Mucosa of descending colon (tissue), 3 donors: ENCODE measurements around the gene CALN1. TPM values are rescaled to one million over a fixed set of nuclear protein-coding genes. Genes with fewer than 3 reads are reported as not detected.

Experiments
- ATAC-seq: fragments of 200-7000 bp; cut with Tn5 transposase; one replicate; pipeline ENCODE4 v1.9.1; 2020; ENCODE audit warnings: mild to moderate bottlenecking, moderate library complexity
- DNase-seq, 3 donors: peaks; one replicate each; pipeline ENCODE4 v3.0.0-alpha.2; 2020
- H3K36me3 ChIP-seq: fragments of 200-600 bp; one replicate; pipeline ENCODE4 v1.8.0; 2021; ENCODE audit warnings: low read depth, mild to moderate bottlenecking
- H3K4me1 ChIP-seq: fragments of 200-600 bp; one replicate; pipeline ENCODE4 v1.8.0; 2021; ENCODE audit warnings: low read depth, mild to moderate bottlenecking
- H3K4me3 ChIP-seq: fragments of 200-600 bp; one replicate; pipeline ENCODE4 v1.8.0; 2021; ENCODE audit warnings: mild to moderate bottlenecking
- H3K9me3 ChIP-seq: fragments of 200-600 bp; one replicate; pipeline ENCODE4 v1.8.0; 2021; ENCODE audit warnings: mild to moderate bottlenecking
- intact Hi-C, 2 donors: fragments of 100-400 bp; cut with DNase I in 1 of 2; cut with micrococcal nuclease in 1 of 2; formaldehyde crosslinking; loops; one replicate each; pipeline versions ENCODE4 v1.11.0 to v1.11.1; 2022; cut with DNase I, micrococcal nuclease
- total RNA-seq, 3 donors: library from RNA; stranded (reverse); fragmentation: NEBNext Ultra II Directional in 2 of 3; extraction: Animal tissue kit (Norgen Biotek cat#: 25700) in 2 of 3; gene quantifications; one replicate each; pipeline versions ENCODE4 v1.2.1 to v1.2.4, GENCODE V29; 2021 to 2023
- TF ChIP-seq, protein P1 (sequence below): fragments of 200-600 bp; IDR thresholded peaks from one replicate; pipeline ENCODE4 v1.8.0; 2022; ENCODE audit warnings: antibody characterized with exemption, mild to moderate bottlenecking
- donor health status: DM: no; HTN: no; CAD: no; lungs with moderate emphysema.
- donor health status: DM: no; HTN: no; CAD: no.
- donor health status: DM: no; HTN: yes; CAD: no.

Gene CALN1
- total RNA-seq, 3 donors from 2014 or later = not detected

DNA sequence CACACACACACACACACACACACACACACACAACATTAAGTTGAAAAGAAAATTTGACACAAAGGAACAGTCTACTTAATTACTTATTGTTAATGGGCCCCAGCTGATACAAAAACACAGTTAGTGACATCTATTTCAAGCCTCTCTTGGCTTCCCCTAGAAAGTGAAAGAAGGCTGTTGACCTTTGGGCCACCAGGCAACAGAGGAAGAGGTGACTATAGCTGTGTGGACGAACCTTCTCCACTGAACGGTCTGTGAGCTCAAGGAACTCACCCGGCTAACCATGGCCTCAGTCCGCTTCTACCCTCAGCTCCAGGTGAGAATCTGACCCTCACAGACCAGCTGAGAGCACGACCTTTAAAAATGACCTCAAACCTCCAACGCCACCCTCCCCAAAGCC lies 32.9 kb upstream of the CALN1 start:
- TF ChIP-seq, protein P1, sequence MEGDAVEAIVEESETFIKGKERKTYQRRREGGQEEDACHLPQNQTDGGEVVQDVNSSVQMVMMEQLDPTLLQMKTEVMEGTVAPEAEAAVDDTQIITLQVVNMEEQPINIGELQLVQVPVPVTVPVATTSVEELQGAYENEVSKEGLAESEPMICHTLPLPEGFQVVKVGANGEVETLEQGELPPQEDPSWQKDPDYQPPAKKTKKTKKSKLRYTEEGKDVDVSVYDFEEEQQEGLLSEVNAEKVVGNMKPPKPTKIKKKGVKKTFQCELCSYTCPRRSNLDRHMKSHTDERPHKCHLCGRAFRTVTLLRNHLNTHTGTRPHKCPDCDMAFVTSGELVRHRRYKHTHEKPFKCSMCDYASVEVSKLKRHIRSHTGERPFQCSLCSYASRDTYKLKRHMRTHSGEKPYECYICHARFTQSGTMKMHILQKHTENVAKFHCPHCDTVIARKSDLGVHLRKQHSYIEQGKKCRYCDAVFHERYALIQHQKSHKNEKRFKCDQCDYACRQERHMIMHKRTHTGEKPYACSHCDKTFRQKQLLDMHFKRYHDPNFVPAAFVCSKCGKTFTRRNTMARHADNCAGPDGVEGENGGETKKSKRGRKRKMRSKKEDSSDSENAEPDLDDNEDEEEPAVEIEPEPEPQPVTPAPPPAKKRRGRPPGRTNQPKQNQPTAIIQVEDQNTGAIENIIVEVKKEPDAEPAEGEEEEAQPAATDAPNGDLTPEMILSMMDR = no peak
- ATAC-seq = no peak

DNA sequence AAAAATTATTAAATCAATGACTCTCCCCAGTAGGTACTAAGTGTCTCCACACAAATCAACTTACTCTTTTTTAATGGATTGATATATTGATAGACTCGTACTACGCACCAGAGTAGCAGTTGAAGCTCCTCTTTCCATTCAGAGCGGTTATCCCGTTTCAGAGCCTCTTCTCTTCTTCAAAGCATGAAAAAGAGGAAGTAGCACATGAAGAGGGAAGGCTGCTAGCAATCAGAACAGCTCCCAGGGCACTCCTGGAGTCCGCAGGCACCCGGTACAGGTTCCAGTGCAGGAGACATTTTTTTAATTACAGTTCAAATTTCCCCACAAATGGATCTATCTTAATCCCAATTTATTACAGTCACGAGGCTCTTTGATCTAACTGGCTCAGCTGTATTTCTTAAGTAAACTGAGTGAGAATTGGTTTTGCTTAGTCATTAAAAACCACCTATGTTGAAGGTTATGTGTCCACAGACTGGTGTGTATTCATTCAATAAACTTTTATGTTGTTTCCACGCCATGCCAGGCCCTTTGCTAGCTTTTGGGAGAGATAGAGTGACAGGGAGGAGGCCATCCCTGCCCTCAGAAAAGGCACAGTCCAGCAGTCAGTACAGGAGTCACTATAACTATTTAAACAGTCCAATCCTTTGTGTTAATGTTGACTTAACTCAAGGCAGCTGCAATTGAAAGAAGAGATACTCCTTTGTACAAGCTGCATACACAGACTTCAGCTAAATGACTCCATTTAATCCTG lies 32.1 kb upstream of the CALN1 start:
- TF ChIP-seq, protein P1 = no peak
- Histone ChIP-seq H3K4me3 (no peak overlapping the region), H3K9me3 (no peaks in the 10 kb centered on the region), H3K36me3 (no peaks in the 10 kb centered on the region), H3K4me1 (no peaks in the 10 kb centered on the region)
- peak; percentile 74 for ATAC-seq
- peak in 1 of 3 donors; percentile 16 for DNase-seq
- intact Hi-C loops = no loop called here

More for the DNA sequence above, 32.9 kb upstream of the CALN1 start:
- DNase-seq = no peak
- H3K4me3 ChIP-seq = no peak overlapping the region
- H3K9me3 ChIP-seq = no peaks in the 10 kb centered on the region
- H3K4me1 ChIP-seq = no peaks in the 10 kb centered on the region
- intact Hi-C loops = no loop called here
- no peaks in the 10 kb centered on the region for H3K36me3 ChIP-seq

DNA sequence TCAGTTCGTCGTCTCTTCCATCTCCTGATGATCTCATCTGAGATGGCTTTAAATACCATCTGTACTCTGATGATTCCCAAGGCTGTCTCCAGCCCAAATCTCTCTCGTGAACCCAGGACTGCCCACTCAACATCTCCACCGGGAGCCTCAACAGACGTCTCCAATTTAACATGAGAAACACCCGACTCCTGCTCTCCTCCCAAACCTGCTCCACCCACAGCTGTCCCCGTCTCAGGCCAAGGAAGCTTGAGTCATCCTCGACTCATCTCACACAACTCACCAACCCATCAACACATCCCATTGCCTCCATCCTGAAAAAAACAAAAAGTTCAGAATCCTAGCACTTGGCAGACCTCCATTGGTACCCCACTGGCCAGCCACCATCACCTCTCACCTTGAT lies 29.7 kb upstream of the CALN1 start:
- TF ChIP-seq, protein P1 = no peak
- no peaks in the 10 kb centered on the region for H3K4me1 ChIP-seq
- H3K9me3 ChIP-seq = no peaks in the 10 kb centered on the region
- intact Hi-C loops = no loop called here
- no peaks in the 10 kb centered on the region for H3K36me3 ChIP-seq
- no peak for DNase-seq
- ATAC-seq = no peak
- no peak overlapping the region for H3K4me3 ChIP-seq

DNA sequence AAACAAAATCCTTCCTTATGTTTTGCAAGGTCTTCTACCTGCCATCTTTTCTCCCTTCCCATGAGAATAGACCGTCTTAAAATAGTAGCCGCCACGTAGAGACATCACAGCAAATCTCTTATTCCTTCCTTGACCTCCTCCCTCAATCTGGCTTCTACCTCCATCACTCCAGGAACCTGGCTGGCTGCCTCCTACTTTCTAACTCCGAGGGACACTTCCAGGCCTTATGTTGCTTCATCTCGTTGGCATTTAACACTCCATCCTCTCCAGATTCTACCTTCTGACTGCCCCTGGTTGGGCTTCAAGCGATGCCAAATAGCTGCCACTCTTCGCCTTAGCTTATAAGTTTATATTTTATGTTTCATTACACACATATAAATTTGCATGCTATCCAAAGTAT lies 26.4 kb upstream of the CALN1 start:
- intact Hi-C loops = no loop called here
- DNase-seq (no peak), ATAC-seq (no peak)
- TF ChIP-seq, protein P1 = no peak
- Histone ChIP-seq H3K36me3 (no peaks in the 10 kb centered on the region), H3K9me3 (no peaks in the 10 kb centered on the region), H3K4me3 (no peak overlapping the region), H3K4me1 (no peaks in the 10 kb centered on the region)

DNA sequence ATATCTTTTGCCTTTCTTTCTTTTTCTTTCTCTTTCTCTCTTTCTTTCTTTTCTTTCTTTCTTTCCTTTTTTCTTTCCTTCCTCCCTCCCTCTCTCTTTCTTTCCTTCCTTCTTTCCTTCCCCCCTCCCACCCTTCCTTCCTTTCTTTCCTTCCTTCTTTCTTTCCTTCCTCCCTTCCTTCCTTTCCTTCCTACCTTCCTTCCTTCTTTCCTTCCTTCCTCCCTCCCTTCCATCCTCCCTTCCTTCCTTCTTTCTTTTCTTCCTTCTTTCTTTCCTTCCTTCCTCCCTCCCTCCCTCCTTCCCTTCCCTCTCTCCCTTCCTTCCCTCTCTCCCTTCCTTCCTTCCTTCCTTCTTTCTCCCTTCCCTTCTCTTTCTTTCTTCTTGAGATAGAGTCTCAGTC lies 25.5 kb upstream of the CALN1 start:
- DNase-seq (no peak), ATAC-seq (no peak)
- no peak overlapping the region for H3K4me3 ChIP-seq
- no peaks in the 10 kb centered on the region for H3K36me3 ChIP-seq
- H3K4me1 ChIP-seq = no peaks in the 10 kb centered on the region
- TF ChIP-seq, protein P1 = no peak
- H3K9me3 ChIP-seq = no peaks in the 10 kb centered on the region
- intact Hi-C loops = no loop called here
